ENCODE data around the gene MYO15B. TPM values are rescaled to one million over a fixed set of nuclear protein-coding genes. Genes with fewer than 3 reads are reported as not detected.

The MYO15B gene
- total RNA-seq, 1 experiment from 2014 or later, result 0.34 TPM

DNA sequence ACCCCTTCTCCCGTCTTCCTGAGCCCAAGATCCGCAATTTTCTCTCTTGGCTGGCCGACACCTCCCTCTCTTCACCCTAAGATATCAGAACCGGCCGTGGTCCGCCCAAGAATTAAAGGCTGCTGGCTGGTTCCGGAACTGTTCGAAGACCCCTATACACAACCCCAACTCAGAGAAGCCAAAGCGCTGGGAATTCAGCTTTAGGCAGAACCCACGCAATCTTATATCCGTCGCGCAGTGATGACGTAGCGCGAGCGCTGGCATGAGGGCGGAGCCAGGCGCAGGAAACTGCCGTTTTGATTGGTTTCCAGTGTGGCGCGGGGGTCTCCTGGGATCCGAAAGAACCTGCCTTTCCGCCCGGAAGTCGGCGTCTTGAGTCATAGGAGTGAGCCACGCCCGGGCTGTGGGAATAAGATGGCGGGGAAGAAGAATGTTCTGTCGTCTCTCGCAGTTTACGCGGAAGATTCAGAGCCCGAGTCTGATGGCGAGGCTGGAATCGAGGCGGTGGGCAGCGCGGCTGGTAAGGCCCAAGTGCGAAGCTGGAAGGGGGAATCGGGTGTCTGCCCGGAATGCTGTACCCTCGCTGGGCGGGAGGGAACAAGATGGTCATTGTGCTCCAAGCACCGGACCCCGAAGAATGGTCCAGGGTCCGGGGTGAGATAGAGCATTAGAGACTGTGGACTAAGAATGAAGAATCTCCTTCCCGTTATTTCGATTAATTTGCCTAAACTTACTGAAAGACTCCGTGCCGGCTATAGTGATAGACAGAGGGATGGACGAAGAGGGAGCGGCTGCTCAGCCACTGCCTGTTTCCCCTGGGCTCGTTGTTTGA, 79.6 kb downstream of the MYO15B start, which contains the start of the genes RECQL5 and SAP30BP:
Gene RECQL5, minus strand, starts transcription at position 196 of the 832 bp plus-strand sequence. CDS start 597 bp downstream, outside the sequence.
Gene SAP30BP, plus strand, starts transcription at position 380 of the 832 bp plus-strand sequence. Its CDS starts 35 bp downstream, at position 415.
- peak; percentile 94 for DNase-seq (ENCODE audit: low read depth)
- in situ Hi-C loops (cut with HindIII; ENCODE audit: low pct_unique_long_range_greater_than_20kb, low sequenced_read_pairs), result no loop called here

GRCh38 chr17:75667825-75668224, 80.2 kb downstream of the MYO15B start:
- no peak for DNase-seq (ENCODE audit: low read depth)
- in situ Hi-C loops (cut with HindIII; ENCODE audit: low pct_unique_long_range_greater_than_20kb, low sequenced_read_pairs), result no loop called here

DNA sequence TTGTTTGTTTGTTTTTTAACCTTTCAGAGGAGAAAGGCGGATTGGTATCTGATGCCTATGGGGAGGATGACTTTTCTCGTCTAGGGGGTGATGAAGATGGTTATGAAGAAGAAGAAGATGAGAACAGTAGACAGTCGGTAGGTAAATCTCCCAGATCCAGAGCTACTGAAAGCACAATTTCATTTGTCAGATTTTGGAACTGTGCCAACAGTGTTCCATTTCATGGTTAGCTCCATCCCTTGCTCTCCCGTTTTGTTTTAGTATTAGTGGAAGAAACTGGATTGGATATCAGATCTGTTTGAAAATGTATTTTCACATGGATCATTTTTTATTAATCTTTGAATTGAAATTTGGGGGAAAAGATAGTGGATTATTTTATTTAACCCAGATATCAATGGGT, 80.9 kb downstream of the MYO15B start:
- no peak for DNase-seq (ENCODE audit: low read depth)
- in situ Hi-C loops (cut with HindIII; ENCODE audit: low pct_unique_long_range_greater_than_20kb, low sequenced_read_pairs), result no loop called here

DNA sequence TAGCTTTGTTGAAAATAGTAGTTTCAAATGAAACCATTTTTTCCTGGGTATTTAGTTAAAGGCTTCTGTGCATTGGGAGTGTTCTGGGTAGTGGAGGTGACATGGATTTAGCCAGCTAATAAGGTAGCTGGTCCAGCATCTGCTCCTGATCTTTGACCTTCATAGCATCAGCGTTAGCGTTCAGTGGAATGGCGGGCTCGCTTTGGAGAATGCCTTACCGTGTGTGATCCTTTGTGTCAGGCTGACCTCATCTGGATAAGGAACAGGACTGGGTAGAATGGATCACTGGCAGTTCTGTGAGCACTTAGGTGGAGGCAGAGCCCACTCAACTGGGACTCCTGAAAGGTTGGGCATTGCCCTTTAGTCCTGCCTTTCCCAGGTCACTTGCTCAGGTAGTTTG, 83.3 kb downstream of the MYO15B start:
- in situ Hi-C loops (cut with HindIII; ENCODE audit: low pct_unique_long_range_greater_than_20kb, low sequenced_read_pairs), result no loop called here
- DNase-seq (ENCODE audit: low read depth), result no peak

DNA sequence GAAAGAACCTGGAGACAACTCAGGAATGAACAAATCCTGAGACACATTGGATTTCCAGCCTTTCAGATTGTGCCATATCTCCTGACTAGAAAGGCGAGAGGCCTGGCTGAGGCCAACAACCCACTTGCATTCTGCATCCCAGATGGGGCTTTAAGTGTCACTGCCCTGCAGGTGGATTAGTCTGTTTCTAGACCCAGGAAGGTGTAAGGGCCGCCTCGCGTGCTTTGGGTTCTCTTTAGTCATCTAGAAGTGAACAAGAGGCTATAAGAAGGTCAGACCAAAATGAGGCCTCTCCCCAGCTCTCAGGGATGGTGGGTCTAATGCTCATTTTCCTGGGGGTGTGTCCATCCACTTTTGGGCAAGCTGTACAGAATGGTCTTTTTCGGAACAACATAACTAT, 84.4 kb downstream of the MYO15B start:
- in situ Hi-C loops (cut with HindIII; ENCODE audit: low pct_unique_long_range_greater_than_20kb, low sequenced_read_pairs), result no loop called here

GRCh38 chr17:75673487-75673886, 85.9 kb downstream of the MYO15B start:
- no peak for DNase-seq (ENCODE audit: low read depth)
- in situ Hi-C loops (cut with HindIII; ENCODE audit: low pct_unique_long_range_greater_than_20kb, low sequenced_read_pairs), result no loop called here

More for the DNA sequence above, 84.4 kb downstream of the MYO15B start:
- DNase-seq (ENCODE audit: low read depth), result no peak

Other genes with a start within 250 kb of the MYO15B start
- 113 and 118 TPM in 2 replicates for gene GRB2, start 182.1 kb upstream of the MYO15B start, total RNA-seq (2014; rRNA removed; shearing (Covaris generic); ENCODE audit: low replicate concordance)
- gene TMEM94, start 131.2 kb upstream of the MYO15B start, total RNA-seq (2014; rRNA removed; shearing (Covaris generic); ENCODE audit: low replicate concordance), result 65.8 and 66.0 TPM in 2 replicates
- gene CASKIN2, start 72.3 kb upstream of the MYO15B start, total RNA-seq (2014; rRNA removed; shearing (Covaris generic); ENCODE audit: low replicate concordance), result 12.9 and 16.9 TPM in 2 replicates
- 53.3 and 78.0 TPM in 2 replicates for gene TSEN54, start 71.3 kb upstream of the MYO15B start, total RNA-seq (2014; rRNA removed; shearing (Covaris generic); ENCODE audit: low replicate concordance)
- 34.2 and 42.5 TPM in 2 replicates for gene LLGL2, start 62.1 kb upstream of the MYO15B start, total RNA-seq (2014; rRNA removed; shearing (Covaris generic); ENCODE audit: low replicate concordance)
- not detected in 2 replicates for gene SMIM5, start 45.6 kb downstream of the MYO15B start, total RNA-seq (2014; rRNA removed; shearing (Covaris generic); ENCODE audit: low replicate concordance)
- 28.6 and 38.9 TPM in 2 replicates for gene RECQL5, start 79.4 kb downstream of the MYO15B start, total RNA-seq (2014; rRNA removed; shearing (Covaris generic); ENCODE audit: low replicate concordance)
- 96.6 and 104 TPM in 2 replicates for gene SAP30BP, start 79.5 kb downstream of the MYO15B start, total RNA-seq (2014; rRNA removed; shearing (Covaris generic); ENCODE audit: low replicate concordance)
- gene ITGB4, start 133.7 kb downstream of the MYO15B start, total RNA-seq (2014; rRNA removed; shearing (Covaris generic); ENCODE audit: low replicate concordance), result 8.1 and 12.4 TPM in 2 replicates
- 45.8 and 57.3 TPM in 2 replicates for gene GALK1, start 177.4 kb downstream of the MYO15B start, total RNA-seq (2014; rRNA removed; shearing (Covaris generic); ENCODE audit: low replicate concordance)
- 34.4 and 37.1 TPM in 2 replicates for gene UNK, start 197.0 kb downstream of the MYO15B start, total RNA-seq (2014; rRNA removed; shearing (Covaris generic); ENCODE audit: low replicate concordance)